ENCODE results near the gene RPS27.
"Not testable (repeated sequence)": the region's sequence is repeated elsewhere in the genome, so short reads cannot be mapped to it uniquely, and the experiment has no call there.

The RPS27 gene

GRCh38 chr1:153987621-153988020, 2.9 kb upstream of the RPS27 start:
- DNase-seq, result no peak

GRCh38 chr1:153991151-153991630, 629 bp downstream of the RPS27 start:
- no peak for DNase-seq

- no peak for DNase-seq
Measured at GRCh38 chr1:153991806-153992205, 1.2 kb downstream of the RPS27 start.

- no peak for DNase-seq
Measured at GRCh38 chr1:153995202-153995601, 4.6 kb downstream of the RPS27 start.

- DNase-seq, result no peak
Measured at GRCh38 chr1:153995640-153996039, 5.1 kb downstream of the RPS27 start.

- DNase-seq, result not testable (repeated sequence)
Measured at GRCh38 chr1:153996882-153997281, 6.3 kb downstream of the RPS27 start.

- DNase-seq, result no peak
Measured at GRCh38 chr1:154000420-154000819, 9.9 kb downstream of the RPS27 start.

- no peak for DNase-seq
Measured at GRCh38 chr1:154006136-154006535, 15.6 kb downstream of the RPS27 start.

- no peak for DNase-seq
Measured at GRCh38 chr1:154012129-154012528, 21.6 kb downstream of the RPS27 start.

- not testable (repeated sequence) for DNase-seq
Measured at GRCh38 chr1:154012543-154012942, 22.0 kb downstream of the RPS27 start.

GRCh38 chr1:154014154-154014907, 23.8 kb downstream of the RPS27 start:
- DNase-seq, result no peak

GRCh38 chr1:154019269-154019668, 28.7 kb downstream of the RPS27 start:
- DNase-seq, result no peak

- DNase-seq, result no peak
Measured at GRCh38 chr1:154019940-154020339, 29.4 kb downstream of the RPS27 start.

GRCh38 chr1:154033697-154034096, 43.1 kb downstream of the RPS27 start:
- DNase-seq, result not testable (repeated sequence)

Data from NCI-H1105 (cell line).